ENCODE data around the gene ZBTB7C.

GRCh38 chr18:48179666-48180065, 229.5 kb downstream of the ZBTB7C start:
- TF ChIP-seq CTCF (IDR thresholded peaks at IDR 0.05) (no peak), EZH2 (IDR thresholded peaks at IDR 0.05; ENCODE audit: borderline replicate concordance, insufficient read depth, low read depth, low read length, poor library complexity, severe bottlenecking) (no peak)

Data from B cell (primary cell).